GM12872 (cell line): ENCODE data around the gene AKAP1.

Experiments
- CTCF ChIP-seq: IDR thresholded peaks from 3 replicates; pipeline ENCODE4 v1.5.1; 2011; ENCODE audit warnings: low read depth, mild to moderate bottlenecking, low read length, moderate library complexity; ENCODE audit not compliant: insufficient read depth

Gene AKAP1

GRCh38 chr17:57133486-57133885 is 48.4 kb downstream of the AKAP1 start:
- TF ChIP-seq CTCF = no peak

- no peak for TF ChIP-seq CTCF
These were observed 50.2 kb downstream of the AKAP1 start for GRCh38 chr17:57135026-57135788.

GRCh38 chr17:57135789-57136291 is 50.8 kb downstream of the AKAP1 start:
- no peak for TF ChIP-seq CTCF

GRCh38 chr17:57136355-57136754 is 51.3 kb downstream of the AKAP1 start:
- no peak for TF ChIP-seq CTCF

GRCh38 chr17:57138030-57138911 is 53.2 kb downstream of the AKAP1 start:
- TF ChIP-seq CTCF = no peak

- no peak for TF ChIP-seq CTCF
These were observed 54.0 kb downstream of the AKAP1 start for GRCh38 chr17:57138956-57139576.

- TF ChIP-seq CTCF = no peak
These were observed 55.3 kb downstream of the AKAP1 start for GRCh38 chr17:57140316-57140715.
